ENCODE results near the gene RETSAT.
"Not testable (repeated sequence)": the region's sequence is repeated elsewhere in the genome, so short reads cannot be mapped to it uniquely, and the experiment has no call there.

Gene RETSAT

DNA sequence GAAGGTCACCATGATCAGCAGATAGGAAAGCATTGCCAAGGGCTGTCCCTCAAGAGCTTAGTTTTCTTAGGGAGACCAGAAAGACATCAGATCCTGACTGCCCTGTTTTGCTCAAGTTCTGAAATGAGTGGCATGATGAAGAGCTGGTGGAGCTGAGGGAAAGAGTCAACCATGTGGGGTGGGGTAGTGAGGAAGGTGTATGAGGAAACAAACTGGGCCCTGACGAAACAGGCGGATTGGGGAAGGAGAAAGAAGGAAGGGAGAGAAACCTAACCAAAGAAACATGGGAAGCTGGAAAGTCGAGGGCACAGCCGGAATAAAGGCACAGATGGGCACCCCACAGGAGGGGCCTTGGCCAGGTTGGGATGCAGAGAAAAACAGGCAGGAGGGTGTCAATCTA is 34.5 kb downstream of the RETSAT start:
- TF ChIP-seq, protein P1, sequence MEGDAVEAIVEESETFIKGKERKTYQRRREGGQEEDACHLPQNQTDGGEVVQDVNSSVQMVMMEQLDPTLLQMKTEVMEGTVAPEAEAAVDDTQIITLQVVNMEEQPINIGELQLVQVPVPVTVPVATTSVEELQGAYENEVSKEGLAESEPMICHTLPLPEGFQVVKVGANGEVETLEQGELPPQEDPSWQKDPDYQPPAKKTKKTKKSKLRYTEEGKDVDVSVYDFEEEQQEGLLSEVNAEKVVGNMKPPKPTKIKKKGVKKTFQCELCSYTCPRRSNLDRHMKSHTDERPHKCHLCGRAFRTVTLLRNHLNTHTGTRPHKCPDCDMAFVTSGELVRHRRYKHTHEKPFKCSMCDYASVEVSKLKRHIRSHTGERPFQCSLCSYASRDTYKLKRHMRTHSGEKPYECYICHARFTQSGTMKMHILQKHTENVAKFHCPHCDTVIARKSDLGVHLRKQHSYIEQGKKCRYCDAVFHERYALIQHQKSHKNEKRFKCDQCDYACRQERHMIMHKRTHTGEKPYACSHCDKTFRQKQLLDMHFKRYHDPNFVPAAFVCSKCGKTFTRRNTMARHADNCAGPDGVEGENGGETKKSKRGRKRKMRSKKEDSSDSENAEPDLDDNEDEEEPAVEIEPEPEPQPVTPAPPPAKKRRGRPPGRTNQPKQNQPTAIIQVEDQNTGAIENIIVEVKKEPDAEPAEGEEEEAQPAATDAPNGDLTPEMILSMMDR (IDR thresholded peaks at IDR 0.05; ENCODE audit: extremely low read depth, missing control alignments), result no peak
- DNase-seq (ENCODE audit: low spot score), result no peak

DNA sequence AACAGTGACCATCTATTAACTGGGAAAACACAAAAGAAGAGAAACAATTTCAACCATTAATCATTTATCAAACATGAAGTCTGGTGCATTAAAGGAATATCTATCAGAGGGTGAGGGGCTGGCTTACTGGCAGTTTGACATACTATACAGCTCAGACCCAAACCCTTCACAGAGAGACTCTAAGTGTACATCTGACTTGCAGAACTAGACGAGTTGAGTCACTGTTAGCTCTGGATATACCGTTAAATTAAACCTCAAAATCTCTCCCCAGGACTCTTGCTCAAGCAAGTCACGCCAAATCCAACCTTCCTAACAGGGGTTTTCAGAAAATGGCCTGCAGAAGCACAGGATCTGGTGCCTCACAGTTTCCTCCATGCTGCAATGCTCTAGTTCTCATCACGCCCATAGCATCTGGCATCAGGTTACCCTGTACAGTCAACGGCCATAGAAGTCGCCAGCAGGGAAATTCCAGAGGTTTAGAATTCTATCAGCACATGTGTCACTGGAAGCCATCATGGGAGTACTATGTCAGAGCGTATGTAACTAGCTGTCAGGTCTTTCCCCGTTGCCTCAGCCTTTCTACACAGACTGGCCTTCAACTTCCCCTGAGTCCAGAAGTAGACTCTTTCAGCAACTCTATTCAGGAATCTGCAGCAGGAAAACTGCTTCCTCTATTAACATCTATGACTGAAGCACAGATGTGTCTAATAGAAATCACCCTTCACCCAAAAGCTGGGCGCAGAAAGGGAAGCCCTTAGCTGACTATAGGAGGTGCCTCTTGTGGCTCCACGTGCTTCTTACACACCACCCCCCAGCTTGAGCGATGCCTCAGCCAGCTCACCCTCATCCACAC is 35.9 kb downstream of the RETSAT start:
- DNase-seq (ENCODE audit: low spot score), result no peak
- TF ChIP-seq, protein P1 (IDR thresholded peaks at IDR 0.05; ENCODE audit: extremely low read depth, missing control alignments), result no peak

GRCh38 chr2:85315921-85316320 is 38.4 kb downstream of the RETSAT start:
- not testable (repeated sequence) for DNase-seq (ENCODE audit: low spot score)

- DNase-seq (ENCODE audit: low spot score), result no peak
- TF ChIP-seq, protein P1 (IDR thresholded peaks at IDR 0.05; ENCODE audit: extremely low read depth, missing control alignments), result no peak
These were observed 39.5 kb downstream of the RETSAT start for GRCh38 chr2:85314884-85315242.

DNA sequence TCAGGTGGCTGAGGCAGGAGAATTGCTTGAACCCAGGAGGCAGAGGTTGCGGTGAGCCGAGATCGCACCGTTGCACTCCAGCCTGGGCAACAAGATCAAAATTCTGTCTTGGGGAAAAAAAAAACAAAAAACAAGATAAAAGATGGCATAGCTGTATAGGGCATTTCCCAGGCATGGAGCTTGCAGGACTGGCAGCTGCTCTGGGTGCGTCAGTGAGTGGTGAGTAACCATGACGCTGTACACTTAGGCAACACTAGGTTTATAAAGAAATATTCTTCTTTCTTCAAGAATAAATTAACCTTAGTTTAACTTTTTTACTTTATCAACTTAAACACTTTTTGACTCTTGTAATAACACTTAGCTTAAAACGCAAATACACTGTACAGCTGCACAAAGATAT is 41.9 kb downstream of the RETSAT start:
- no peak for DNase-seq (ENCODE audit: low spot score)
- TF ChIP-seq, protein P1 (IDR thresholded peaks at IDR 0.05; ENCODE audit: extremely low read depth, missing control alignments), result no peak

DNA sequence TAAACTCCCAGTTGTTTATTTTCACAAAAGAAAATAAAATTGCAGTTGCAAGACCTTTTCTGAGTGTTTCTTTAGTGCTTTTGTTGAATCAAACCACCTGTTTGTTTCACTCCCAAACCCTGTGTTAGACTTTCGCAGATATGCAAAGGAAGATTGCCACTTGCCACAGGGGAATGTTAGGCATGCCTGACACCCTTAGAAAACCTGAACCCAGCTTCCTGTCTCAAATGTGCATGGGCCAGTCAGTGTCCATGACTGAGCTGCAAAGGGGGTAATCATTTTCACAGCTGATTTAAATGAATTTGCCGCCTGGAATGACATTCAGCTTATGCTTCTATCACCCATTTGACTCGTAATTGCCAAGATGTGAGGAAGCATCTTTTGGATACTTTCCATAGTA is 44.0 kb downstream of the RETSAT start:
- DNase-seq (ENCODE audit: low spot score), result no peak
- TF ChIP-seq, protein P1 (IDR thresholded peaks at IDR 0.05; ENCODE audit: extremely low read depth, missing control alignments), result no peak

GRCh38 chr2:85309699-85310321 is 44.5 kb downstream of the RETSAT start:
- no peak for DNase-seq (ENCODE audit: low spot score)

More at GRCh38 chr2:85309699-85310321, 44.5 kb downstream of the RETSAT start:
- TF ChIP-seq, protein P1 (IDR thresholded peaks at IDR 0.05; ENCODE audit: extremely low read depth, missing control alignments), result no peak

Data from GM20000 (cell line).